H9 (cell line): ENCODE results near the gene TSPAN5. TPM values are rescaled to one million over a fixed set of nuclear protein-coding genes. Genes with fewer than 3 reads are reported as not detected.
"Not testable (repeated sequence)": the region's sequence is repeated elsewhere in the genome, so short reads cannot be mapped to it uniquely, and the experiment has no call there.

Source experiments
- DNase-seq: peaks from one replicate; pipeline ENCODE4 v3.0.0-alpha.2; 2017
- H2AFZ ChIP-seq: one replicate; pipeline ENCODE4 v1.6.1; 2013; ENCODE audit warnings: mild to moderate bottlenecking, low read length, control low read depth, moderate library complexity
- H2AK5ac ChIP-seq: 2 replicates; pipeline ENCODE4 v1.6.1; 2013; ENCODE audit warnings: low read length, control low read depth, mixed read lengths; ENCODE audit not compliant: insufficient read length
- H2BK120ac ChIP-seq: one replicate; pipeline ENCODE4 v1.6.1; 2013; ENCODE audit warnings: low read depth, mild to moderate bottlenecking, low read length, control low read depth, inconsistent platforms; ENCODE audit not compliant: poor library complexity, severe bottlenecking
- H2BK12ac ChIP-seq: 2 replicates; pipeline ENCODE4 v1.6.1; 2013; ENCODE audit warnings: low read length, control low read depth, mixed read lengths, low read depth; ENCODE audit not compliant: insufficient read length
- H2BK15ac ChIP-seq: 2 replicates; pipeline ENCODE4 v1.6.1; 2013; ENCODE audit warnings: low read depth, low read length, control low read depth
- H2BK20ac ChIP-seq: one replicate; pipeline ENCODE4 v1.6.1; 2013; ENCODE audit warnings: low read depth, mild to moderate bottlenecking, low read length, control low read depth, inconsistent platforms; ENCODE audit not compliant: poor library complexity, severe bottlenecking
- H2BK5ac ChIP-seq: 2 replicates; pipeline ENCODE4 v1.6.1; 2013; ENCODE audit warnings: low read length, control low read depth, mixed read lengths; ENCODE audit not compliant: insufficient read length
- H3K14ac ChIP-seq: 2 replicates; pipeline ENCODE4 v1.6.1; 2013; ENCODE audit warnings: low read length, control low read depth; ENCODE audit not compliant: insufficient read depth
- H3K18ac ChIP-seq: 2 replicates; pipeline ENCODE4 v1.6.1; 2013; ENCODE audit warnings: low read depth, mild to moderate bottlenecking, mixed read lengths, low read length, control low read depth; ENCODE audit not compliant: insufficient read length
- H3K23ac ChIP-seq: 2 replicates; pipeline ENCODE4 v1.6.1; 2013; ENCODE audit warnings: low read length, control low read depth, mixed read lengths, low read depth; ENCODE audit not compliant: insufficient read length
- H3K23me2 ChIP-seq: 2 replicates; pipeline ENCODE4 v1.6.1; 2013; ENCODE audit warnings: low read depth, mild to moderate bottlenecking, mixed read lengths, low read length, control low read depth; ENCODE audit not compliant: insufficient read length, poor library complexity, severe bottlenecking
- H3K27ac ChIP-seq: 2 replicates; pipeline ENCODE4 v1.5.1; 2013; ENCODE audit warnings: low read length, control low read depth, mixed read lengths, low read depth; ENCODE audit not compliant: insufficient read length
- H3K27me3 ChIP-seq: 2 replicates; pipeline ENCODE4 v1.6.1; 2013; ENCODE audit warnings: low read length, control low read depth, inconsistent platforms; ENCODE audit not compliant: insufficient read depth
- H3K4ac ChIP-seq: 2 replicates; pipeline ENCODE4 v1.6.1; 2013; ENCODE audit warnings: low read depth, mild to moderate bottlenecking, control low read depth, inconsistent platforms, low read length, moderate library complexity
- H3K4me1 ChIP-seq: 2 replicates; pipeline ENCODE4 v1.6.1; 2013; ENCODE audit warnings: low read length, control low read depth, inconsistent platforms; ENCODE audit not compliant: insufficient read depth
- H3K4me2 ChIP-seq: 2 replicates; pipeline ENCODE4 v1.6.1; 2013; ENCODE audit warnings: low read length, control low read depth, mixed read lengths; ENCODE audit not compliant: insufficient read length, insufficient read depth
- H3K56ac ChIP-seq: 2 replicates; pipeline ENCODE4 v1.6.1; 2013; ENCODE audit warnings: low read depth, mild to moderate bottlenecking, mixed read lengths, low read length, control low read depth; ENCODE audit not compliant: insufficient read length
- H3K79me1 ChIP-seq: 2 replicates; pipeline ENCODE4 v1.6.1; 2013; ENCODE audit warnings: low read depth, mild to moderate bottlenecking, moderate library complexity, low read length, control low read depth, inconsistent platforms; ENCODE audit not compliant: insufficient read depth, poor library complexity, severe bottlenecking
- H3K79me2 ChIP-seq: 2 replicates; pipeline ENCODE4 v1.6.1; 2013; ENCODE audit warnings: low read length, control low read depth, inconsistent platforms; ENCODE audit not compliant: insufficient read depth
- H3K9ac ChIP-seq: 2 replicates; pipeline ENCODE4 v1.6.1; 2013; ENCODE audit warnings: low read length, control low read depth, mixed read lengths; ENCODE audit not compliant: insufficient read length; ENCODE audit errors: extremely low read depth
- H3K9me3 ChIP-seq: one replicate; pipeline ENCODE4 v1.6.1; 2013; ENCODE audit warnings: low read depth, low read length, inconsistent platforms; ENCODE audit not compliant: control insufficient read depth
- H3T11ph ChIP-seq: one replicate; pipeline ENCODE4 v1.6.1; 2013; ENCODE audit warnings: mild to moderate bottlenecking, low read length, control low read depth, inconsistent platforms
- H4K20me1 ChIP-seq: one replicate; pipeline ENCODE4 v1.6.1; 2013; ENCODE audit not compliant: control insufficient read depth, insufficient read length, insufficient read depth
- H4K5ac ChIP-seq: 2 replicates; pipeline ENCODE4 v1.6.1; 2013; ENCODE audit warnings: low read depth, mild to moderate bottlenecking, mixed read lengths, low read length, control low read depth; ENCODE audit not compliant: insufficient read length
- H4K8ac ChIP-seq: replicated peaks from 2 replicates; pipeline ENCODE4 v1.6.1; 2013; ENCODE audit warnings: low read length, control low read depth, mixed read lengths, low read depth; ENCODE audit not compliant: insufficient read length
- H4K91ac ChIP-seq: 2 replicates; pipeline ENCODE4 v1.6.1; 2013; ENCODE audit warnings: low read depth, mild to moderate bottlenecking, moderate library complexity, mixed read lengths, low read length, control low read depth; ENCODE audit not compliant: insufficient read length
- H3K27ac Mint-ChIP-seq, 3 experiments: 2 replicates in 2 of 3; 3 replicates in 1 of 3; pipeline ENCODE4 v1.8.0; 2020 to 2021; ENCODE audit warnings: mixed read lengths in 3 of 3, mild to moderate bottlenecking in 1 of 3, moderate library complexity in 1 of 3
- H3K27me3 Mint-ChIP-seq: 2 replicates; pipeline ENCODE4 v1.8.0; 2021; ENCODE audit warnings: low read depth, mild to moderate bottlenecking, moderate library complexity, mixed read lengths
- H3K36me3 Mint-ChIP-seq, 3 experiments: 2 replicates in 2 of 3; 3 replicates in 1 of 3; pipeline ENCODE4 v1.8.0; 2020 to 2021; ENCODE audit warnings: low read depth in 3 of 3, mixed read lengths in 3 of 3; ENCODE audit not compliant: insufficient read depth in 1 of 3
- H3K4me1 Mint-ChIP-seq, 2 experiments: 2 replicates each; pipeline ENCODE4 v1.8.0; 2020; ENCODE audit warnings: mixed read lengths in 2 of 2
- H3K4me3 Mint-ChIP-seq, 2 experiments: 2 replicates in 1 of 2; 3 replicates in 1 of 2; pipeline ENCODE4 v1.8.0; 2020 to 2021; ENCODE audit warnings: mild to moderate bottlenecking in 2 of 2, mixed read lengths in 2 of 2, moderate library complexity in 1 of 2
- H3K9me3 Mint-ChIP-seq, 2 experiments: 2 replicates in 1 of 2; 3 replicates in 1 of 2; pipeline ENCODE4 v1.8.0; 2020; ENCODE audit warnings: mild to moderate bottlenecking in 2 of 2, mixed read lengths in 2 of 2, moderate library complexity in 1 of 2
- WGBS: extraction: QIAGEN DNeasy Blood & Tissue Kit; methylation state at CpG from one replicate; pipeline ENCODE4 v1.1.7; 2013; ENCODE audit warnings: missing lambda C conversion rate, low lambda C conversion rate, mixed read lengths; ENCODE audit not compliant: insufficient read length; ENCODE audit errors: extremely low coverage; 5-methylcytosine and 5-hydroxymethylcytosine counted together
- total RNA-seq: library from RNA; stranded (reverse); gene quantifications from 2 replicates; pipeline ENCODE4 v1.2.1, GENCODE V29; 2021
- TF ChIP-seq, protein P1 (sequence below): fragments of 200-600 bp; sonication (generic); conservative IDR thresholded peaks from 3 replicates; pipeline ENCODE4 v1.8.0; 2021; ENCODE audit warnings: antibody characterized with exemption, mild to moderate bottlenecking

The TSPAN5 gene
- total RNA-seq, 1 experiment from 2014 or later, result 7.0 TPM

GRCh38 chr4:98536631-98537030 lies 121.8 kb downstream of the TSPAN5 start:
- no peak overlapping the region for H2BK5ac ChIP-seq
- TF ChIP-seq, protein P1, sequence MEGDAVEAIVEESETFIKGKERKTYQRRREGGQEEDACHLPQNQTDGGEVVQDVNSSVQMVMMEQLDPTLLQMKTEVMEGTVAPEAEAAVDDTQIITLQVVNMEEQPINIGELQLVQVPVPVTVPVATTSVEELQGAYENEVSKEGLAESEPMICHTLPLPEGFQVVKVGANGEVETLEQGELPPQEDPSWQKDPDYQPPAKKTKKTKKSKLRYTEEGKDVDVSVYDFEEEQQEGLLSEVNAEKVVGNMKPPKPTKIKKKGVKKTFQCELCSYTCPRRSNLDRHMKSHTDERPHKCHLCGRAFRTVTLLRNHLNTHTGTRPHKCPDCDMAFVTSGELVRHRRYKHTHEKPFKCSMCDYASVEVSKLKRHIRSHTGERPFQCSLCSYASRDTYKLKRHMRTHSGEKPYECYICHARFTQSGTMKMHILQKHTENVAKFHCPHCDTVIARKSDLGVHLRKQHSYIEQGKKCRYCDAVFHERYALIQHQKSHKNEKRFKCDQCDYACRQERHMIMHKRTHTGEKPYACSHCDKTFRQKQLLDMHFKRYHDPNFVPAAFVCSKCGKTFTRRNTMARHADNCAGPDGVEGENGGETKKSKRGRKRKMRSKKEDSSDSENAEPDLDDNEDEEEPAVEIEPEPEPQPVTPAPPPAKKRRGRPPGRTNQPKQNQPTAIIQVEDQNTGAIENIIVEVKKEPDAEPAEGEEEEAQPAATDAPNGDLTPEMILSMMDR, result no peak
- no peak overlapping the region for H3T11ph ChIP-seq
- H3K23me2 ChIP-seq, result no peaks in the 10 kb centered on the region
- no peak overlapping the region for H4K91ac ChIP-seq
- peaks cover 2% of the 10 kb centered on the region; the same call in 1 of the 2 replicates for H3K27me3 Mint-ChIP-seq
- H2BK15ac ChIP-seq, result no peak overlapping the region
- no peaks in the 10 kb centered on the region for H3K79me2 ChIP-seq
- no peaks in the 10 kb centered on the region for H3K79me1 ChIP-seq
- WGBS, result no CpG with 5 or more reads among the region's 11 CpGs
- peaks cover 5% of the 10 kb centered on the region; the same call in 1 of the 2 replicates for H3K4me1 ChIP-seq
- H3K56ac ChIP-seq, result no peak overlapping the region
- peaks cover 17 to 27% of the 10 kb centered on the region in 2 experiments for H3K4me1 Mint-ChIP-seq
- no peak overlapping the region for H2AFZ ChIP-seq
- peak overlapping the region in 2 of 3 experiments; percentile 72 to 81; a peak in 4 of 7 replicates for H3K27ac Mint-ChIP-seq
- no peaks in the 10 kb centered on the region for H3K27me3 ChIP-seq
- no peak overlapping the region for H3K4ac ChIP-seq
- no peak overlapping the region for H2BK120ac ChIP-seq
- H2AK5ac ChIP-seq, result no peak overlapping the region
- H3K9me3 ChIP-seq, result no peaks in the 10 kb centered on the region
- H3K4me2 ChIP-seq, result no peak overlapping the region
- H3K9ac ChIP-seq, result no peak overlapping the region
- no peak overlapping the region for H3K14ac ChIP-seq
- peaks cover 2 to 3% of the 10 kb centered on the region in 2 experiments; a peak in 3 of 5 replicates for H3K9me3 Mint-ChIP-seq
- peak overlapping the region; percentile 48 for H3K18ac ChIP-seq
- H3K4me3 Mint-ChIP-seq, result peak overlapping the region in 1 of 2 experiments; percentile 5; a peak in 1 of 5 replicates
- no peak overlapping the region for H3K27ac ChIP-seq
- no peak overlapping the region for H4K8ac ChIP-seq
- H2BK20ac ChIP-seq, result no peak overlapping the region
- no peak overlapping the region for H4K5ac ChIP-seq
- peaks cover 2 to 13% (median 13%) of the 10 kb centered on the region in 3 experiments; a peak in 5 of 7 replicates for H3K36me3 Mint-ChIP-seq
- DNase-seq, result peak; percentile 68
- no peaks in the 10 kb centered on the region for H4K20me1 ChIP-seq
- H3K23ac ChIP-seq, result no peak overlapping the region
- H2BK12ac ChIP-seq, result peak overlapping the region; percentile 62

DNA sequence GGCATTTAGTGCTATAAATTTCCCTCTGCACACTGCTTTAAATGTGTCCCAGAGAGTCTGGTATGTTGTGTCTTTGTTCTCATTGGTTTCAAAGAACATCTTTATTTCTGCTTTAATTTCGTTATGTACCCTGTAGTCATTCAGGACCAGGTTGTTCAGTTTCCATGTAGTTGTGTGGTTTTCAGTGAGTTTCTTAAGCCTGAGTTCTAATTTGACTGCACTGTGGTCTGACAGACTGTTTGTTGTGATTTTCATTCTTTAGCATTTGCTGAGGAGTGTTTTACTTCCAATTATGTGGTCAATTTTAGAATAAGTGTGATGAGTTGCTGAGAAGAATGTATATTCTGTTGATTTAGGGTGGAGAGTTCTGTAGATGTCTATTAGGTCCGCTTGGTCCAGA lies 124.3 kb downstream of the TSPAN5 start:
- H3K9me3 Mint-ChIP-seq, H4K8ac ChIP-seq, H3K79me2 ChIP-seq: not testable (repeated sequence)

More for the DNA sequence above, 124.3 kb downstream of the TSPAN5 start:
- not testable (repeated sequence) for H3K27ac ChIP-seq, H3K4ac ChIP-seq, H3T11ph ChIP-seq, H3K14ac ChIP-seq, H2AK5ac ChIP-seq, H3K27ac Mint-ChIP-seq, H3K18ac ChIP-seq, DNase-seq, H2BK120ac ChIP-seq, H4K91ac ChIP-seq, H2BK5ac ChIP-seq, H3K9ac ChIP-seq, H2BK15ac ChIP-seq, H3K79me1 ChIP-seq, H4K20me1 ChIP-seq, H3K23me2 ChIP-seq, H3K4me1 ChIP-seq, H3K4me3 Mint-ChIP-seq, H3K23ac ChIP-seq, H3K27me3 ChIP-seq, H3K9me3 ChIP-seq, H3K56ac ChIP-seq, H3K4me2 ChIP-seq, H2BK12ac ChIP-seq, H4K5ac ChIP-seq, H2AFZ ChIP-seq, H2BK20ac ChIP-seq, H3K27me3 Mint-ChIP-seq
- Mint-ChIP-seq H3K4me1 (peaks cover 17 to 24% of the 10 kb centered on the region in 2 experiments), H3K36me3 (peaks cover 2 to 13% (median 13%) of the 10 kb centered on the region in 3 experiments; a peak in 5 of 7 replicates)
- WGBS, result no CpG with 5 or more reads among the region's 2 CpGs
